Spleen (tissue), 7 donors: ENCODE data around the gene PTPRU.

Experiments used
- CTCF ChIP-seq, 11 experiments: fragments of 200-600 bp in 7 of 11; fragments of 450-650 bp in 4 of 11; sonication (generic) in 4 of 11; IDR thresholded peaks in 8 of 11; conservative IDR thresholded peaks in 3 of 11; 1 replicate in 7 of 11; 2 replicates in 4 of 11; pipeline versions ENCODE4 v1.4.0 to v1.8.0; 2016 to 2021; ENCODE audit warnings: antibody characterized with exemption in 11 of 11, inconsistent platforms in 4 of 11, mild to moderate bottlenecking in 1 of 11
- POLR2A ChIP-seq, 3 donors: fragments of 450-650 bp; IDR thresholded peaks; one replicate each; pipeline ENCODE4 v1.5.1; 2017; ENCODE audit warnings: antibody characterized with exemption in 3 of 3, mild to moderate bottlenecking in 1 of 3
- POLR2AphosphoS5 ChIP-seq, 3 donors: sonication (generic); formaldehyde crosslinking; IDR thresholded peaks; one replicate each; pipeline ENCODE4 v1.5.1; 2017; ENCODE audit warnings: antibody characterized with exemption in 3 of 3
- donor health status: DM: no; HTN: no; CAD: no; lungs with moderate emphysema.
- donor health status: DM: no; HTN: no; CAD: no.
- donor health status: DM: no; HTN: no; CAD: no.

GRCh38 chr1:29346576-29346975 lies 110.3 kb downstream of the PTPRU start:
- TF ChIP-seq CTCF (IDR thresholded peaks at IDR 0.05 in 8 of 11, conservative IDR thresholded peaks at IDR 0.05 in 3 of 11) = no peak
- no peak for TF ChIP-seq POLR2A (IDR thresholded peaks at IDR 0.05)
- no peak for TF ChIP-seq POLR2AphosphoS5 (IDR thresholded peaks at IDR 0.05)
